HG03520 (cell line): Measurements from ENCODE around the gene C9orf72.
A peak's percentile ranks its signal among the peaks of the same experiment; 100 is the strongest.
"Not testable (repeated sequence)": the region's sequence is repeated elsewhere in the genome, so short reads cannot be mapped to it uniquely, and the experiment has no call there.

Source experiments
- ATAC-seq: cut with Tn5 transposase; IDR thresholded peaks from one replicate; pipeline ENCODE4 v1.9.1; 2021; ENCODE audit warnings: mild to moderate bottlenecking, moderate library complexity; ENCODE audit not compliant: unreplicated experiment

The C9orf72 gene, protein sequence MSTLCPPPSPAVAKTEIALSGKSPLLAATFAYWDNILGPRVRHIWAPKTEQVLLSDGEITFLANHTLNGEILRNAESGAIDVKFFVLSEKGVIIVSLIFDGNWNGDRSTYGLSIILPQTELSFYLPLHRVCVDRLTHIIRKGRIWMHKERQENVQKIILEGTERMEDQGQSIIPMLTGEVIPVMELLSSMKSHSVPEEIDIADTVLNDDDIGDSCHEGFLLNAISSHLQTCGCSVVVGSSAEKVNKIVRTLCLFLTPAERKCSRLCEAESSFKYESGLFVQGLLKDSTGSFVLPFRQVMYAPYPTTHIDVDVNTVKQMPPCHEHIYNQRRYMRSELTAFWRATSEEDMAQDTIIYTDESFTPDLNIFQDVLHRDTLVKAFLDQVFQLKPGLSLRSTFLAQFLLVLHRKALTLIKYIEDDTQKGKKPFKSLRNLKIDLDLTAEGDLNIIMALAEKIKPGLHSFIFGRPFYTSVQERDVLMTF

DNA sequence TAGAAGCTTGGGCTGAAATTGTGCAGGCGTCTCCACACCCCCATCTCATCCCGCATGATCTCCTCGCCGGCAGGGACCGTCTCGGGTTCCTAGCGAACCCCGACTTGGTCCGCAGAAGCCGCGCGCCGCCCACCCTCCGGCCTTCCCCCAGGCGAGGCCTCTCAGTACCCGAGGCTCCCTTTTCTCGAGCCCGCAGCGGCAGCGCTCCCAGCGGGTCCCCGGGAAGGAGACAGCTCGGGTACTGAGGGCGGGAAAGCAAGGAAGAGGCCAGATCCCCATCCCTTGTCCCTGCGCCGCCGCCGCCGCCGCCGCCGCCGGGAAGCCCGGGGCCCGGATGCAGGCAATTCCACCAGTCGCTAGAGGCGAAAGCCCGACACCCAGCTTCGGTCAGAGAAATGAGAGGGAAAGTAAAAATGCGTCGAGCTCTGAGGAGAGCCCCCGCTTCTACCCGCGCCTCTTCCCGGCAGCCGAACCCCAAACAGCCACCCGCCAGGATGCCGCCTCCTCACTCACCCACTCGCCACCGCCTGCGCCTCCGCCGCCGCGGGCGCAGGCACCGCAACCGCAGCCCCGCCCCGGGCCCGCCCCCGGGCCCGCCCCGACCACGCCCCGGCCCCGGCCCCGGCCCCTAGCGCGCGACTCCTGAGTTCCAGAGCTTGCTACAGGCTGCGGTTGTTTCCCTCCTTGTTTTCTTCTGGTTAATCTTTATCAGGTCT, at the start of gene C9orf72:
Gene C9orf72, minus strand, starts transcription at position 564 of the 716 bp plus-strand sequence. CDS start 6,361 bp downstream, outside the sequence.
- peak; percentile 54 for ATAC-seq

DNA sequence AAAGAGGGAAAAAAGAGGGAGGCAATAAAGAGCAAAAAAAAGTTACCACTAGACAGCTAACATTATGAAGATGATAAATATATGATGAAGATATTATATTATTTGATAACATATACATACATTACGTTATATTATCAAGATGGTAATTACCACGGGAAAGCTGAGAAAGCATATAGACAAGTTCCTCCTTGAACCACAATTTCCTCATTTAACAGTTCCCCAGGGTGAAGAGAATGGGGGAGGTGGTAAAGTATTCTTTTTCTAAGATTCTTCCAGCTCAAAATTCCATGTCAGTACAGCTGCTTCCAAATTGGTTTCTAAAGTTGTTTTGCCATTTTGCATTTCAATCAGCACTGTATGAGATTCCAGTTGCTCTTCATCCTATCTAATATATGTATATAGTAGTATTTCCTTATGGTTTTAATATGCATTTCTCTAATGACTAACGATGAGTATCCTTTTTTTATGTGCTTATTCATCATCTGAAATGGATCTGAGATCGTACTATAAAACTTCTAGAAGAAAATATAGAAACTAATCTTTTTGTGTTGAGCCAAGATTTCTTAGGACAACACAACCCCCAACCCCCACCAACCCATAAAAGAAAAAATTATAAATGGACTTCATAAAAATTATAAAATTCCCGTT, 49.5 kb upstream of the C9orf72 start:
- ATAC-seq = no peak

DNA sequence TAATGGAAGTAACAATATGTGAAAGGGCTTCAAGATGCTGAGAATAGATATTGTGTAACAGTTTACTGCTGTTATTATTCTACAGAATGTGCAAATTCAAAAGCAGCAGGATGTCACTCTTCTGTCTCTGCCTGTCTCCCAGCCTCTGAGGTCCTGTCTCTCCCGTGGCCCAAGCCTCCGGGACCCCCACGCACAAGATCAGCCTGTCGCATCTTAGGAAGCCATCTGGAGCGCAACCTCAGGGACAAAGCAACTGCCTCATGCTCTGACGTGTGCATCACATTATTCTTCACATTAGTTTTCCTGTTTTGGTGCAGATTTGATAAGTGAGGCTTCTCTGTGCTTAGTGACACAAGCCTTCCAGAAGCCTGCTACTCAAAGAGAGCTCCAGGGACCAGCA, 46.5 kb upstream of the C9orf72 start:
- ATAC-seq = no peak

DNA sequence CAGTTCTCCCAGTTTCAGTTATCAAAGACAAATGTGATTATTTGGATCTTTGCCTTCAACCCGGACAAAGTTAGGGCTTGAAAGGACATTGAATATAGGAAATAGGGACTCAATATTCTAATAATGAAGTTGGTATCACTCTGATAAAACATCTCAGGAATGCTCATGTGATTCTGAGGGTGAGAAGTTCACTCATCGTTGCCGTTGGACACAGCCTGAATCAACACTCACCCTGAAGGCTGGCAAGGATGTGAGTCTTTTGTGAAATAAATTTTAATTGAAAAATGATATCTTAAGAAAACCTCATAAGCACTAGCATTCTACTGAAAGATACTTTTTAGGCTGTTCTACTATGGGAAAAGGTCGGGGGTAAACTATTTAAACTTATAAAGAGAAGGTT, 44.8 kb upstream of the C9orf72 start:
- no peak for ATAC-seq

DNA sequence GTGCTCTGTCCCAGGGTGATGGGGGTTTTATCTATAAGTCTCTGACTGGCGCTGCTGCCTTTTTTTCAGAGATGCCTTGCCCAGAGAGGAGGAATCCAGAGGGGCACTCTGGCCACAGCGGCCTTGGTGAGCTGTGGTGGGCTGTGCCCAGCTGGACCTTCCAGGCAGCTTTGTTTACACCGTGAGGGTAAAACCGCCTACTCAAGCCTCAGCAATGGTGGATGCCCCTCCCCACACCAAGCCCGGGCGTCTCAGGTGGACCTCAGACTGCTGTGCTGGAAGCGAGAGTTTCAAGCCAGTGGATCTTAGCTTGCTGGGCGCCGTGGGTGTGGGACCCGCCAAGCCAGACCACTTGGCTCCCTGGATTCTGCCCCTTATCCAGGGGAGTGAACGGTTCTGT, 41.3 kb upstream of the C9orf72 start:
- ATAC-seq = no peak

DNA sequence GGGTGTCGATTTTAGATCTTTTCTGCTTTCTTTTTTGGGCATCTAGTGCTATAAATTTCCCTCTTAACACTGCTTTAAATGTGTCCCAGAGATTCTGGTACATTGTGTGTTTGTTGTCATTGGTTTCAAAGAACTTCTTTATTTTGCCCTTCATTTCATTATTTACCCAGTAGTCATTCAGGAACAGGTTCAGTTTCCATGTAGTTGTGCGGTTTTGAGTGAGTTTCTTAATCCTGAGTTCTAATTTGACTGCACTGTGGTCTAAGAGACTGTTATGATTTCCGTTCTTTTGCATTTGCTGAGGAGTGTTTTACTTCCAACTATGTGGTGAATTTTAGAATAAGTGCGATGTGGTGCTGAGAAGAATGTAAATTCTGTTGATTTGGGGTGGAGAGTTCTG, 38.8 kb upstream of the C9orf72 start:
- ATAC-seq = not testable (repeated sequence)

DNA sequence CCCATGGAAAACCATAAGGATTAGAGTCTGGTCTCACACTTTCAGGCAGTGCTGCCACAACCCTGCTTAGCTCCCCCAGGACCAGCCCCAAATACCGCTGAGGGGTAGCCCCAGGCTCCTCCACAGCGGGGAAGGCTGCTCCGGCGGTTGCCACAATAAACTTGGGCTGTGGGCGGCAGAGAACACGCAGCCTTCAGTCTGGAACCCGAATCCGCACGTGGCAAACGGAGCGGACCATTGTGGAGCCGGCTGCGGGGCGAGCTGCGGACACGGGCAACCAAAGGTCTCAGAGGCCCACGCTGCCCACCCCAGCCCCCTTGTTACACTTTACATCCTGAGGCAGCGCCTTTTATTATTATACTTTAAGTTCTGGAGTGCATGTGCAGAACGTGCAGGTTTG, 37.3 kb upstream of the C9orf72 start:
- ATAC-seq = no peak

DNA sequence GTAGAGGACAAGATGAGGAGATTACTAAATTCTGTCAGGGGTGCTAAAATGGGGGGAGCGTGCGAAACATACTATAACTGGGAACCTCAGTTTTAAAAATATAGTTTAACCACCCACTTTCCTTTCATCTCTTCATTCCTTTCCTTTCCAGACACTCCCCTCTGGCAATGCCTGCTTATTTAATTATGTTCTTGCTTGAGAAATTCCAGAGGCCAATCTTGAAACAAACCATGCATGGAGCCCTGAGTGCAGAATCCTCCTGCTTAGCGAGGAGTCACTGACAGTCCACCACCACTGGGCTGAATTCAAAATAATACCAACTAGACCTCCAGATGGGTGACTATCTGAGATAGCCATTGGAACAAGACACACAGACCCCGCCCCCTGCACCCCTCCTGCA, 29.7 kb upstream of the C9orf72 start:
- ATAC-seq = no peak

DNA sequence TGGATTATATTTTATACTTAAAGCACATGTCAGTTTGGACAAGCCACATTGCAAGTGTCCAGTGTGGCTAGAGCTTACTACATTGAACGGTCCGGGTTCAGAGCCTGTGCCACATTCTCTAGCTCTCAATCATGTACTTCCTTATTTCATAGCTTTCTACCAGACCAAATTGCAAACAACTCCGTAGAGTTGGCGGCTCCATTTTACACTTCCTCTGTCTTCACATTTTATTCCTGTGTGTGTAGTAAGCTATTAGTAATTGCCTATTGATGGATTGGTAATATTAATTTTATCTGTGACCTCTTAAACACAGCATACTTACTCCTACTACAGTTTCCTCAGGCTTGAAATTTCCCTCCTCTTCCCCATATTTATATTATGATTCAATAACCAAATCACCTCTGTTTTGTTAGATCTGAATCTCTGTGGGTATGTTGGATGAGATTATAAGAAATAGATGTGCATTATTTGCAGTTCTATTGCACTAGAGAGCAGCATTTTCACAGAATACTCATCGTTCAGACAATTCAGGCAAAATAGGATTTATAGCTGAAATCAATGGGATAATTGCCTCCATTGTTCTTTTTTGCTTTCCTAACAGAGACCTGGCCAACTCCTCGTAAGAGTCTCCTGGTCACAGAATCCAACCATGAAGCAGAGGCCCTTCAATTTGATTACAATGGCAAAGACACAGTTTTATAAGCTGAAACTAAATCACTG, 29.0 kb upstream of the C9orf72 start:
- no peak for ATAC-seq

DNA sequence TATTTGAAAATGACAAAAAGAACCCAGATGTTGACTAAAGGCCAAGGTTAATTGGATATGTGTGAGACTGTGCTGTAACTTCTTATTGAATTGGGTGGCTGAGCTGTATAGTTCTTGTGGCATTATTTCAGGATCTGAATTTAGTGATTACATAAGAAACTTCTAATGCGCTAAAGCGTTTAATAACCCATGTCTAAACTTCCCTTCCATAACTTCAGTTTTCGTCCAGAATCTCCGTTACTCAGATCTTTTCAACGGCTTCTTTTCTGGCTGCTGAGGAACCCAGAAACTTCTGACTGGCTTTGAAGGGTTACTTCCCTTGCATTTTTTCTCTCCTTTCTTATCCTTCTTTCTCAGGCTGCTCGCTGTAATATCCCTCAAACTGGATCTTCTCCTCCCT, 28.1 kb upstream of the C9orf72 start:
- ATAC-seq = no peak

DNA sequence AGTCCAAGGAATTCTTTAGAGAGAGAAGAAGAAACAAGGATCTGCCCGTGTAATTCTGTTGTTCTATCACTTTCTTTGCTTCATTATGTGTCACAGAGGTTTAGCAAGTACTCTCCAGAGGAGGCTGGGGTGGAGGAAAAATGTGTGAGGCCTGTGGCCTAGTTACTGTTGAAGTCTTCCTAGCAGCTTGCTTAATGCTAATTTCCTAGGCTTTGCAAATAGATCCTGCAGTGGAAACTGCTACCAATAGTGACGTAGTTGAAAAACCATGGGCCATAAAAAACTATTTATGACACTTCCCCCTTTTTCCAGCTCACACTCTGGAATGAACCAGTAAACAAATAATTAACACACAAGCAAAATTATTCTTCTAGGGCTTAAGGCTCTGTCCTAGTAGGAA, 27.0 kb upstream of the C9orf72 start:
- ATAC-seq = no peak

DNA sequence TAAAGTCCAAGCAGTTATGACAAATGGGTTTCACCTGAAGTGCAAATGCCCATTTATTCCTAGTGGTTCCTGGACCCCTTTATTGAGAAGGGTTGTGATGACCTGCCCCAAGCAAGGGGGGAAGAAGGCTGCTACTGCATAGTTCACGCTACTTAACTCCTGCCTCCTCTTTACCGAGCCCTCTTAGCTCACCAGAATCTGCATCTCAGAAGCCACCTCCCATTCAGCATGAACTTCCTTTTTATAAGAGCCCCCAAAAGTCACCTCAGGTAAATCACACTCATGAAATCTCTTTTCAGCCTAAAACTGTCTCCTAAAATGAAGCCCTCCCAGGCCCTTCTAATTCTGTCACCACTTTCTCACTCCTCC, 26.6 kb upstream of the C9orf72 start:
- ATAC-seq = no peak

DNA sequence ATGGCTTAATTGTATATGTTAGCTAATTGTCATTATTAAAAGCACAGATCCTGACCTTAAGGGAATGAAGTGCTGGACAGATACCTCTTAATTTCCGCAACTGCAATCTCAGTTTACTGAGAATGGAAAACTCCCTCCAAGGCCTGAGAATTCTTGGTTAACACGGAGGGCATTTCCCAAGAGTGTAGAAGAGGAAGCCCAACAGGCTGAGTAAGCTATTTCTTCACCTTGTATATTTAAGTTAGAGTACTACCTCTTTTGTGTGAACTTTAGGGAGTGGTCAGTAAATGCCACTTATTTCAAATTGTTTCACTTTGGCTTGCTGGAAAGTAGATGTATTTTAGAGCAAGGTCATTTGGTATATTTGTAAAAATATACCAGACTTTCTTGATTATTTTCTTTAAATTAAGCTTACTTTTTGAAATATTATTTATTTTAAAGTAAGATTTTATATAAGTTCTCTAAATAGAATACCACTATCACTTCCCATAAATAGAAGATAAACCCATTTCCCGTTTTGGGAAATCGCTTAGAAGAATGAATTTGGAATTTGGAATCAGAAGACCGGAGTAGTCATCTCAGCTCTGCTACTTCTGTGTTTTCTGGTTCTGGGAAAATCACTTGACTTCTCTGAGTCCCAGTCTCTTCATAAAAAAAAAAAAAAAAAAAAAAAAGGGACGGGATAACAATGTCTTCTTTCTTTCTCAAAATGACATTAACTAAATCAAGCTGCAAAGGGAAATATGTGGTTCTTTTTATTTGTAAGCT, 26.0 kb upstream of the C9orf72 start:
- no peak for ATAC-seq

DNA sequence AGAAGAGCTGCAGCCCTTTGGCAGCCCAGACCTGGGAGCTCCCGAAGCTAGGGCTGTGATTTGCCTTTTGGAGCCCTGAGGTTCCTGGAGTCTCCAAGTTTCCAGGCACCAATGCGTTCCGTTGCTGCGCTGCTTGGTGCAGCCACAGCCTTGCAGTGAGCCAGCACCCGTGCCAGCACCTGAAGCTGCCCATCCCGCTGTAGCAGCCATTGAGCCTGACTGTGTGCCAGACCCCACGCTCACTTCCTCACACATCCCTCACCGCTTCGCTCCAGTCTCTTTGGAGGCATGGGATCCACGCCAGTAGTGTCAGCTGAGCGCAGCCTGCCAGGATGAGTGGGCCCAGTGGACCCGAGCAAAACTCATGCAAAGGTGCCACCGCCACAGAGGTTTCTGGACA, 22.5 kb upstream of the C9orf72 start:
- ATAC-seq = no peak

DNA sequence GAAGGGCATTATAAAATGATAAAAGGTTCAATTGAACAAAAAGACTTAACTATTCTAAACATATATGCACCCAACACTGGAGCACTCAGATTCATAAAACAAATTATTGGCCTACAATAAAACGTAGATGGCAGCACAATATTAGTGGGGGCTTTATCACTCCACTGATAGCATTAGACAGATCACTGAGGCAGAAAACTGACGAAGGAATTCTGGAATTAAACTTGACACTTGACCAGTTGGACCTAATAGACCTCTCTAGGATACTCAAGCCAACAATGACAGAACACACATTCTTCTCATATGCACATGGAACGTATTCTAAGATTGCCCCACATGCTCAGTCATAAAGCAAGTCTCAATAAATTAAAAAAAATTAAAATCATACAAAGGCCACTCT, 18.4 kb upstream of the C9orf72 start:
- no peak for ATAC-seq

DNA sequence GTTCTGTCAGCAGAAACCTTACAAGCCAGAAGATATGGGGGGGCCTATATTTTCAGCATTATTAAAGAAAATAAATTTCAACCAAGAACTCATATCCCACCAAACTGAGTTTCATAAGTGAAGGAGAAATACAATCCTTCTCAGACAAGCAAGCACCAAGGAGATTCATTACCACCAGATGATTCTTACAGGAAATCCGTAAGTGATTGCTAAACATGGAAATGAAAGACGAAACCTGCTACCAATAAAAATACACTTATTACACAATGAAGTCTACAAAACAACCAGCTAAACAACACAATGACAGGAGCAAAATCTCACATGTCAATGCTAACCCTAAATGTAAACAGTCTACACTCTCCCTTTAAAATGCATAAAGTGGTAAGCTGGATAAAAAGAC, 17.8 kb upstream of the C9orf72 start:
- no peak for ATAC-seq

DNA sequence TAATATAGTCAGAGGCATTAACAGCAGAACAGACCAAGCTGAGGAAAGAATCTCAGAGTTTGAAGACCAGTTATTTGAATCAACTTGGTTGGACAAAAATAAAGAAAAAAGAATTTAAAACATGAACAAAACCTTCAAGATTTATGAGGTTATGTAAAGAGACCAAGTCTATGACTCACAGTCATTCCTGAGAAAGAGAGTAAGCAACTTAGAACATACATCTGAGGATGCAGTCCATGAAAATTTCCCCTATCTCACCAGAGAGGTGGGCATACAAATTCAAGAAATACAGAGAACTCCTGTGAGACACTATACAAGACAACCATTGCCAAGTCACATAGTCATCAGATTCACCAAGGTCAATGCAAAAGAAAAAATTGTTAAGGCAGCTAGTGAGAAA, 17.4 kb upstream of the C9orf72 start:
- ATAC-seq = no peak

DNA sequence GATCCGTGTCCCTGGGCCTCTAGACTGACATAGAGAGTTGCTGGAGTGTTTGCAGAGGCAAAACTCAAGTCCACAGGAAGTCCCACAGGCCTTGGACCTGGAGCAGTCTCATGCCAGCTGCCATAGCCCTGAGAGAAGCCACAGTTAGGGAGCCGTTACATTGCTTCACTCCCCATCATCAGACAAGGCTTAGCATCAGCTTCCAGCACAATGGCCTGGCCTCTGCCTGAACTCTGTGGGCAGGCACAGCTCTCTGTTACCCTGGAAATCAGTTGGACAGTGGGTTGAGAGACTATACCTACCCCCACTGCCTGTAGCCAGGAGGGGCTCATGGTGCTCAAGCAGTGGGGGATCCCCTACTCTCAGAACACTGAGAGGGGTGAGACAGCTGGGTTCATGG, 16.2 kb upstream of the C9orf72 start:
- no peak for ATAC-seq

DNA sequence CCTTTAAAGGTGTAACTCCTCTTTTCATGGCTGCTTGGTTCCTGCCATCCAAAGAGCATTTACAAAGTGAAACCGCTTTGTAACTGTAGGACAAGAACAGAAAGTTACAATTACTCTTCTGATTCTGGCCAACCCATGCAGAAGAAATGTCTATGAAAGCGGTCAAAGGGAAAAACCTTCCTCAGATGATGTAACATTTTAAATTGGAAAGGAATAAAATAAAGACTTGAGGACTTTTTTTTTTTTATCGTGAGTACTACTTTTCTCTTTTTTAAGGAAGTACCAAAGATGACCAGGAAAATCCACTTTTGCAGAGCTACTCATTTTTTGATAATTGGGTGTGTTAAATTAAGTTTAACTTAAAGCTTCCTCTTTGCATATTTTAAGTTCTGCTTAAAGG, 13.0 kb upstream of the C9orf72 start:
- no peak for ATAC-seq

DNA sequence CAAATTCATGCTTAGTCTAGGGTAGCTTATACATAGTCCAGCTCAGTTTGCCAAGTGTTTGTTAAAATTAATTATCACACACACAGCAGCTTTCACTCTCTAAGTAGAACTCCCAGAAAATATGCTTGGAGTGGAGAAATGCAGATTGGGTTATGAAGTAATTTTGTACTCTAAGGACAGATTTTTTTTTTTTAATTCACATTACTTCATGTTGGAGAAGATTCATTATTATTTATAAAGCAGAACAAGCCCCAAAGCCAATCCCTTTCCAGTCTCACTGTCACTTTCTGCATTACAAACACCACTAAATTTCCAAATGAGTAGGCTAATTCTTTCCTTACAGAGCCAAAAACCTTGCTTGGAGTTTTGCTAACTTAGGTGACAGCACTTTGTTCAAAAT, 11.7 kb upstream of the C9orf72 start:
- ATAC-seq = no peak
